Left kidney (tissue), 2 donors: Measurements from ENCODE around the gene PRKCG. TPM values are rescaled to one million over a fixed set of nuclear protein-coding genes. Genes with fewer than 3 reads are reported as not detected.
"Not testable (repeated sequence)": the region's sequence is repeated elsewhere in the genome, so short reads cannot be mapped to it uniquely, and the experiment has no call there.

Source experiments
- DNase-seq: peaks from one replicate; pipeline ENCODE4 v3.0.0-alpha.2; 2013
- polyA plus RNA-seq: library from polyadenylated mRNA; unstranded; fragments of 120-200 nt; gene quantifications from one replicate; pipeline ENCODE4 v1.2.1, GENCODE V29; 2013; ENCODE audit not compliant: insufficient read length

The PRKCG gene
- polyA plus RNA-seq, 1 donor = 0.65 TPM

GRCh38 chr19:53944416-53944815 is 62.4 kb downstream of the PRKCG start:
- no peak for DNase-seq

- no peak for DNase-seq
Observed at GRCh38 chr19:53944933-53945332, 62.9 kb downstream of the PRKCG start.

GRCh38 chr19:53945441-53945840 is 63.4 kb downstream of the PRKCG start:
- DNase-seq = no peak

GRCh38 chr19:53945998-53946397 is 64.0 kb downstream of the PRKCG start:
- DNase-seq = no peak

GRCh38 chr19:53947624-53948023 is 65.6 kb downstream of the PRKCG start:
- no peak for DNase-seq

GRCh38 chr19:53948611-53949010 is 66.6 kb downstream of the PRKCG start:
- not testable (repeated sequence) for DNase-seq

- no peak for DNase-seq
Observed at GRCh38 chr19:53951436-53951835, 69.4 kb downstream of the PRKCG start.

GRCh38 chr19:53951947-53952346 is 70.0 kb downstream of the PRKCG start:
- DNase-seq = no peak

GRCh38 chr19:53953383-53953782 is 71.4 kb downstream of the PRKCG start:
- DNase-seq = no peak

Other genes with a start within 250 kb of the PRKCG start
- gene NLRP12, start 57.9 kb upstream of the PRKCG start, polyA plus RNA-seq = 0.17 TPM
- 63.4 TPM for gene MYADM, start 14.3 kb upstream of the PRKCG start, polyA plus RNA-seq
- gene CACNG7, start 27.1 kb downstream of the PRKCG start, polyA plus RNA-seq = 0.32 TPM
- 0.33 TPM for gene CACNG8, start 80.7 kb downstream of the PRKCG start, polyA plus RNA-seq
- 0.71 TPM for gene CACNG6, start 109.4 kb downstream of the PRKCG start, polyA plus RNA-seq
- not detected for gene VSTM1, start 181.7 kb downstream of the PRKCG start, polyA plus RNA-seq
- 0.22 TPM for gene TARM1, start 199.2 kb downstream of the PRKCG start, polyA plus RNA-seq
- 0.07 TPM for gene OSCAR, start 218.6 kb downstream of the PRKCG start, polyA plus RNA-seq
- gene NDUFA3, start 220.7 kb downstream of the PRKCG start, polyA plus RNA-seq = 105 TPM
- gene TFPT, start 233.5 kb downstream of the PRKCG start, polyA plus RNA-seq = 14.3 TPM
- gene PRPF31, start 233.6 kb downstream of the PRKCG start, polyA plus RNA-seq = 68.7 TPM